ENCODE measurements around the gene GPR17. TPM values are rescaled to one million over a fixed set of nuclear protein-coding genes. Genes with fewer than 3 reads are reported as not detected.

Gene GPR17
- total RNA-seq, 1 donor from 2014 or later = not detected

DNA sequence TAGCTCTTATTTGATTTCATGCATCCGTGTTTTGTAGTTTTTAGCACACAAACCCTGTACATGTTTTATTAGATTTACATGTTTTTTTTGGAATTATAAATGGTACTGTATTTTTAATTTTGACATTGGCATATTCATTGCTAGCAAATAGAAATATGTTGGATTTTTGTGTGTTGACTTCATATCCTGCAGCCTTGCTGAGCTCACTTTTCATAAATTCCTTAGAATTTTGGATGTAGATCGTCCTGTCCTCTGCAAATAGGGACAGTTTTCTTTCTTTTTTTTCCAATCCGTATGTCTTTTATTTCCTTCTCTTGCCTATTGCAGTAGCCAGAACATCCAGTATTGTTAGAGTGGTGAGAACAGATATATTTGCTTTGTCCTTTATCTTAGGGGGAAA, 46.7 kb upstream of the GPR17 start:
- H3K27me3 ChIP-seq (ENCODE audit: control insufficient read depth, insufficient read depth, low read length) = no peaks in the 10 kb centered on the region
- TF ChIP-seq, protein P1, sequence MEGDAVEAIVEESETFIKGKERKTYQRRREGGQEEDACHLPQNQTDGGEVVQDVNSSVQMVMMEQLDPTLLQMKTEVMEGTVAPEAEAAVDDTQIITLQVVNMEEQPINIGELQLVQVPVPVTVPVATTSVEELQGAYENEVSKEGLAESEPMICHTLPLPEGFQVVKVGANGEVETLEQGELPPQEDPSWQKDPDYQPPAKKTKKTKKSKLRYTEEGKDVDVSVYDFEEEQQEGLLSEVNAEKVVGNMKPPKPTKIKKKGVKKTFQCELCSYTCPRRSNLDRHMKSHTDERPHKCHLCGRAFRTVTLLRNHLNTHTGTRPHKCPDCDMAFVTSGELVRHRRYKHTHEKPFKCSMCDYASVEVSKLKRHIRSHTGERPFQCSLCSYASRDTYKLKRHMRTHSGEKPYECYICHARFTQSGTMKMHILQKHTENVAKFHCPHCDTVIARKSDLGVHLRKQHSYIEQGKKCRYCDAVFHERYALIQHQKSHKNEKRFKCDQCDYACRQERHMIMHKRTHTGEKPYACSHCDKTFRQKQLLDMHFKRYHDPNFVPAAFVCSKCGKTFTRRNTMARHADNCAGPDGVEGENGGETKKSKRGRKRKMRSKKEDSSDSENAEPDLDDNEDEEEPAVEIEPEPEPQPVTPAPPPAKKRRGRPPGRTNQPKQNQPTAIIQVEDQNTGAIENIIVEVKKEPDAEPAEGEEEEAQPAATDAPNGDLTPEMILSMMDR (IDR thresholded peaks at IDR 0.05; ENCODE audit: insufficient read depth, low read length, severe bottlenecking) = no peak
- FAIRE-seq (no peak), DNase-seq (ENCODE audit: low read depth) (no peak)
- no peak overlapping the region for H3K4me3 ChIP-seq (ENCODE audit: low read depth, low read length)
- H3K36me3 ChIP-seq (ENCODE audit: control insufficient read depth, insufficient read depth, low read length) = no peaks in the 10 kb centered on the region

DNA sequence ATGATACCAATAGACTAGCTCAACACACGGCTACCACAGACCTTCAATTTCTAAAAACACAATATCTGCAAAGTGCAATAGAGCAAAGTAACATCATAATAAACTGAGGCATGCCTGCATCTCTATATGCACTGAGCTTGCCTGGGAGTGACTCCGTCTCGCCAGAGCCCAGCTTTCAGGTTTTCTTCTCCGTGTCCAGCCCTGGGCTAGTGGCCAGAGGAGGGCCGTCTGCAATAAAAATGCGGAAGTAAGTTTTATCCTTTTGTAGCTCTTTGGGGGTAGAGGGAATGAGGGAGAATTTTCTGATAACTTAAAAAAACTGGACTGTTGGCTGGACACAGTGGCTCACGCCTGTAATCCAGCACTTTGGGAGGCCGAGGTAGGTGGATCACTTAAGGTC, 41.0 kb upstream of the GPR17 start:
- DNase-seq (ENCODE audit: low read depth) = no peak
- H3K36me3 ChIP-seq (ENCODE audit: control insufficient read depth, insufficient read depth, low read length) = no peaks in the 10 kb centered on the region
- H3K27me3 ChIP-seq (ENCODE audit: control insufficient read depth, insufficient read depth, low read length) = no peaks in the 10 kb centered on the region
- H3K4me3 ChIP-seq (ENCODE audit: low read depth, low read length) = no peak overlapping the region
- TF ChIP-seq, protein P1 (IDR thresholded peaks at IDR 0.05; ENCODE audit: insufficient read depth, low read length, severe bottlenecking) = no peak
- FAIRE-seq = no peak

DNA sequence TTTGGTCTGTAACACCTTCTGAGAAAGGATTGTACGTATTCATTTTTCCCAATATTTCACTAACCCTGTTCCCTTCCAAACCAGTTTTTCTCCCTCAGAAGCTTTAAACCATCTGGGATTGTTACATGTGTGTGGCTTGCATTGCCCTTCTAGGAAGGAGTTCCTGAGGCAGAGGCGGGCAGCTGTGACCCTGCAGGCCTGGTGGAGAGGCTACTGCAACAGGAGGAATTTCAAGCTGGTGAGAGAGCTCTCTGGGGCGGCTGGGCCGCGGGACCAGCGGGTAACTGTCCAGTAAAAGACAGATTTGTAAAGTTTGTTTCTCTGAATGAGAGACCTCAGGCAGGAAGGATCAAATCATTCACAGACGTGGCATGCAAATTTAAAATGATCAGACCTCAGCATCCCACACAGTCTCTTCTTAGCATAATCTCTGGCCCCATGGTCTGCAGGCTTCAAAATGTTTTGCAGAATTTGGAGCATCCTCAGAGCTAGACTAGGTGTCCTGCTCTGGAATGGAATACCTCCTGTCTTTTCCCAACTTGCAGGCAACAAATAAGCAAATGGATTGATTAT, 40.2 kb upstream of the GPR17 start:
- H3K4me3 ChIP-seq (ENCODE audit: low read depth, low read length) = no peak overlapping the region
- DNase-seq (ENCODE audit: low read depth) = no peak
- TF ChIP-seq, protein P1 (IDR thresholded peaks at IDR 0.05; ENCODE audit: insufficient read depth, low read length, severe bottlenecking) = no peak
- no peaks in the 10 kb centered on the region for H3K36me3 ChIP-seq (ENCODE audit: control insufficient read depth, insufficient read depth, low read length)
- H3K27me3 ChIP-seq (ENCODE audit: control insufficient read depth, insufficient read depth, low read length) = no peaks in the 10 kb centered on the region
- FAIRE-seq = no peak

DNA sequence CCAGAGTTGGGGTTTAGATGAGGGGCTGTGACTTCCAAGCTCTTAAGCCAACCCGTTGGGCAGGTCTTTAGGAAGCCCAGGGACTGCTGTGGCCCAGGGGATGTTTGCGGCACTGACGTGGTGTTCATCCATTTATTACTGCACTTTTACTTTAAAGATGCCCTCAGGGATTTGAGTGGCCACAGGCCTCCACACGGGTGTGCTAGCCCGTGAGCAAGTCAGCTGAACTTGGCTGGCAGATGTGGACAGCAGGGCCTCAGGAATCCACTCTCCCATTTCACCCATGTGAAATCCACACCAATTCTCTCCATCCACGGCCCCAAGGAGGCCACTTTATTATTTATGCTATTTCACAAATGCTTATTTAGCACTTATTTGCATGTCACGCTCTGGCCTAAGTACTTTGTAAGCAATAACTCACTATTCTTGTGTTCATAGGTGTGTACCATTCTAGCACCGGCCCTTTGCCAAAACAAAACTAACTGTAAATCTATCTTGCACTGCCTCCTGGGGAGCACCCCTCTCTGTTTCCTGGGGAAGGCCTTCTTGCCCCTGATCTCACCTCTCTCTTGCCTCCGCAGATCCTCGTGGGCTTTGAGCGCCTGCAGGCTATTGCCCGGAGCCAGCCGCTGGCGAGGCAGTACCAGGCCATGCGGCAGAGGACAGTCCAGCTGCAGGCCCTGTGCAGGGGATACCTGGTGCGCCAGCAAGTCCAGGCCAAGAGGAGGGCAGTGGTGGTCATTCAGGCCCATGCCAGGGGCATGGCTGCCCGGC, 39.1 kb upstream of the GPR17 start:
- Histone ChIP-seq H3K36me3 (ENCODE audit: control insufficient read depth, insufficient read depth, low read length) (no peaks in the 10 kb centered on the region), H3K27me3 (ENCODE audit: control insufficient read depth, insufficient read depth, low read length) (no peaks in the 10 kb centered on the region), H3K4me3 (ENCODE audit: low read depth, low read length) (no peak overlapping the region)
- TF ChIP-seq, protein P1 (IDR thresholded peaks at IDR 0.05; ENCODE audit: insufficient read depth, low read length, severe bottlenecking) = no peak
- FAIRE-seq (no peak), DNase-seq (ENCODE audit: low read depth) (no peak)

DNA sequence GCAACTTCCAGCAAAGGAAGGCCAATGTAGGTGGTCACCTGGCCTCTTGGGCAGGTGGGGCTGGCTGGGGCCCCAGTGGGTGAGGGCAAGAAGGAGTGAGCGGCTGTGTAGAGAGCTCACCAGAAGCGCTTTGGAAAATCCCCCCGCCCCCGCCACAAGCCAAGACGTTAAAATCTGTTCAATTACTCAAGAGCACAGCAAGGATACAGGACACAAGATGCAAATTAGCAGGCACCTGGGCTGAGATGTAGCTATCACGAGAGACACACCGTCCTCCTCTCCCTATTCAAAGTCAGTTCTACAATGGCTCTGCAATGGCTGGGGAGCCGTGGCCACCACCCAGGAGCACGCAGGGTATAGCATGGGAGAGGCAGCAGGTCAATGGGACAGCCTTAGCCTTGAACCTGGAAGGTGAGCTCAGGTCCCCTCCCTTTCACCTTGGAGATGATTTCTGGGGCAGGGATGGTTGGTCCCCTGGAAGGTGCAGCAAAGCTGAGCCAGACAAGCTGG, 38.5 kb upstream of the GPR17 start:
- DNase-seq (ENCODE audit: low read depth) = no peak
- FAIRE-seq = no peak
- no peaks in the 10 kb centered on the region for H3K36me3 ChIP-seq (ENCODE audit: control insufficient read depth, insufficient read depth, low read length)
- no peaks in the 10 kb centered on the region for H3K27me3 ChIP-seq (ENCODE audit: control insufficient read depth, insufficient read depth, low read length)
- H3K4me3 ChIP-seq (ENCODE audit: low read depth, low read length) = no peak overlapping the region
- TF ChIP-seq, protein P1 (IDR thresholded peaks at IDR 0.05; ENCODE audit: insufficient read depth, low read length, severe bottlenecking) = no peak

Data from bronchial epithelial cell (primary cell).